K562 (cell line): ENCODE data around the gene HNMT. TPM values are rescaled to one million over a fixed set of nuclear protein-coding genes. Genes with fewer than 3 reads are reported as not detected.

Source experiments
- BRF1 ChIP-seq: IDR thresholded peaks from 3 replicates; pipeline ENCODE4 v1.6.1; 2011; ENCODE audit warnings: borderline replicate concordance, mild to moderate bottlenecking; ENCODE audit not compliant: insufficient read length; ENCODE audit errors: extremely low read depth
- FOXJ2 ChIP-seq: fragments of 200-800 bp; sonication (Bioruptor generic); IDR thresholded peaks from 2 replicates; pipeline ENCODE4 v1.6.1; 2016; ENCODE audit warnings: missing genetic modification characterization, missing compliant biosample characterization
- GATAD2B ChIP-seq: fragments of 450-650 bp; IDR thresholded peaks from 2 replicates; pipeline ENCODE4 v1.6.1; 2017; ENCODE audit warnings: mild to moderate bottlenecking, borderline replicate concordance
- JUND ChIP-seq, 2 experiments: IDR thresholded peaks; 2 replicates in 1 of 2; 3 replicates in 1 of 2; pipeline ENCODE4 v1.6.1; 2011; ENCODE audit warnings: borderline replicate concordance in 2 of 2, low read depth in 2 of 2, low read length in 2 of 2, improper control_type of control experiment in 1 of 2, missing biosample characterization in 1 of 2, missing genetic modification characterization in 1 of 2, missing genetic modification reagents in 1 of 2
- NR2C1 ChIP-seq, 2 experiments: fragments of 450-650 bp; IDR thresholded peaks; 2 replicates each; pipeline ENCODE4 v1.6.1; 2017; ENCODE audit warnings: mild to moderate bottlenecking in 2 of 2, antibody characterized with exemption in 1 of 2, inconsistent platforms in 1 of 2, missing compliant biosample characterization in 1 of 2, missing genetic modification characterization in 1 of 2
- PHF20 ChIP-seq: fragments of 450-650 bp; IDR thresholded peaks from 2 replicates; pipeline ENCODE4 v1.6.1; 2018; ENCODE audit not compliant: partially characterized antibody
- POLR3A ChIP-seq: IDR thresholded peaks from 2 replicates; pipeline ENCODE4 v1.6.1; 2011; ENCODE audit warnings: borderline replicate concordance, mild to moderate bottlenecking, moderate library complexity; ENCODE audit not compliant: insufficient read length, insufficient read depth; ENCODE audit errors: extremely low read depth
- PTTG1 ChIP-seq: fragments of 450-650 bp; IDR thresholded peaks from 2 replicates; pipeline ENCODE4 v1.6.1; 2016; ENCODE audit warnings: low read depth, mild to moderate bottlenecking, missing genetic modification characterization, missing compliant biosample characterization
- SNIP1 ChIP-seq: fragments of 450-650 bp; IDR thresholded peaks from 2 replicates; pipeline ENCODE4 v1.7.1; 2017; ENCODE audit warnings: low read depth, mild to moderate bottlenecking
- SP1 ChIP-seq: sonication (generic); formaldehyde crosslinking; IDR thresholded peaks from 2 replicates; pipeline ENCODE4 v1.8.1; 2022; ENCODE audit warnings: mild to moderate bottlenecking, missing genetic modification reagents
- ZNF133 ChIP-seq: fragments of 250-450 bp; sonication (Bioruptor Pico); IDR thresholded peaks from 2 replicates; pipeline ENCODE4 v1.4.0; 2020; ENCODE audit warnings: mild to moderate bottlenecking
- ZNF146 ChIP-seq: IDR thresholded peaks from one replicate; pipeline ENCODE4 v1.6.1; 2018; ENCODE audit warnings: missing compliant biosample characterization; ENCODE audit not compliant: unreplicated experiment
- ZNF586 ChIP-seq: fragments of 450-650 bp; formaldehyde crosslinking; conservative IDR thresholded peaks from 2 replicates; pipeline ENCODE4 v1.4.0; 2020; ENCODE audit warnings: mild to moderate bottlenecking, moderate library complexity
- polyA plus RNA-seq, 8 experiments: library from polyadenylated mRNA; depleted of rRNA in 4 of 8; stranded (reverse) in 5 of 8; unstranded in 3 of 8; fragments of >200 nt; fragmentation: Nextera tagmentation in 2 of 8; fragmentation: Illumina TruSeq in 1 of 8; extraction: Ambion mirVana in 2 of 8; extraction: Trizol in 1 of 8; gene quantifications; 2 replicates each; pipeline versions ENCODE4 v1.2.1 to v1.2.3, GENCODE V29; 2011 to 2014; ENCODE audit warnings: inconsistent platforms in 1 of 8, missing spikeins in 1 of 8
- total RNA-seq, 7 experiments: library from RNA; depleted of rRNA in 6 of 7; stranded (reverse); fragments of >200 nt in 6 of 7; fragmentation: Illumina TruSeq in 2 of 7; extraction: Trizol in 2 of 7; gene quantifications; 2 replicates each; pipeline versions ENCODE4 v1.2.1 to v1.2.3, GENCODE V29; 2011 to 2021; ENCODE audit warnings: low replicate concordance in 1 of 7
- TF ChIP-seq, protein P1 (sequence below): sonication (generic); formaldehyde crosslinking; IDR thresholded peaks from 2 replicates; pipeline ENCODE4 v1.9.0; 2022; ENCODE audit warnings: mild to moderate bottlenecking, missing genetic modification reagents
- TF ChIP-seq, protein P2 (sequence below): sonication (generic); formaldehyde crosslinking; IDR thresholded peaks from 2 replicates; pipeline ENCODE4 v1.8.0; 2023; ENCODE audit warnings: missing genetic modification reagents, mild to moderate bottlenecking, borderline replicate concordance
- TF ChIP-seq, protein P3 (sequence below): fragments of 450-650 bp; formaldehyde crosslinking; IDR thresholded peaks from 2 replicates; pipeline ENCODE4 v1.4.0; 2022; ENCODE audit warnings: missing genetic modification characterization
- TF ChIP-seq, protein P4 (sequence below): fragments of 450-650 bp; formaldehyde crosslinking; IDR thresholded peaks from 2 replicates; pipeline ENCODE4 v1.4.0; 2020; ENCODE audit warnings: mild to moderate bottlenecking, mixed read lengths

HNMT gene
- total and polyA plus RNA-seq, 9 of the 15 experiments (the other 6 are each of a cell fraction or from before 2014, with no cell fraction given), result 3.1 to 10.9 (median 5.3) TPM

DNA sequence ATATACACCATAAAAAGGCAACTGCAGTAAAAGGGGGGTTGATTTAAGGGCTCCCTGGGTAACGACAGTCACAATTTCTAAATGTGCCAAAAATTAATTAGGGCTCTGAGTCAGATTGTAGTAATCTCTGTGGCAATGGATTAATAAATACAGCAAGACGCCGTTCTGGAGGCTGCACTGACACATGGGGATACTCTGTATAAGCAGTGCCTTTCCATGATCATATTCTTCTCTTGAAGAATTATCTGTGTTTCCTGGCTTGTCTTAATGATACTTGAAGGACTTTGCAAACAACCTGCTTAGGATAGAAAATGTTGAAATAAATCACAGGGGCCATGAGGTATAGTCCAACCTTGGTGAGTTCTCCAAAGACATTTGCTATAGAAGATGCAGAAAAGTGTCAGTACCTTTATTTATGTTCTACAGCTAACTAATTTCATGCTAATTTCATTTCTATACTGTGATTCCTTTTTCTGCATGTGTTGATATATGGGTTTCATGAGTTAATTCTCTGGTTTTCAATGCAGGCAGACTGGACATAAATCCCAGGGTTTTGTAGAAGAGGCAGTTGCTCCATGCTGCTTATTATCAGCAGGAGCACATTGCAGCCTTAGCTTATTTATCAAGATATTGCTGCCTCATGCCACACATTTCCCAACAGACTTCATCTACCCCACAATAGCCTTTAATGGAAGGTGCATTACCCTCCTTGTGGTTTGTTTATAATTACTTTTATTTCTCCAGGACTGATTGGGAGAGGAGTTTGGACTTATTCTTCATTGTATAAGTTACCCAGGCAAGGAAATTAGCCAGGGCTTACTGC, 54.8 kb downstream of the HNMT start (continued):
- TF ChIP-seq, protein P1, sequence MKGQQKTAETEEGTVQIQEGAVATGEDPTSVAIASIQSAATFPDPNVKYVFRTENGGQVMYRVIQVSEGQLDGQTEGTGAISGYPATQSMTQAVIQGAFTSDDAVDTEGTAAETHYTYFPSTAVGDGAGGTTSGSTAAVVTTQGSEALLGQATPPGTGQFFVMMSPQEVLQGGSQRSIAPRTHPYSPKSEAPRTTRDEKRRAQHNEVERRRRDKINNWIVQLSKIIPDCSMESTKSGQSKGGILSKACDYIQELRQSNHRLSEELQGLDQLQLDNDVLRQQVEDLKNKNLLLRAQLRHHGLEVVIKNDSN (CRISPR knock-in tag), result no peak
- TF ChIP-seq, protein P2, sequence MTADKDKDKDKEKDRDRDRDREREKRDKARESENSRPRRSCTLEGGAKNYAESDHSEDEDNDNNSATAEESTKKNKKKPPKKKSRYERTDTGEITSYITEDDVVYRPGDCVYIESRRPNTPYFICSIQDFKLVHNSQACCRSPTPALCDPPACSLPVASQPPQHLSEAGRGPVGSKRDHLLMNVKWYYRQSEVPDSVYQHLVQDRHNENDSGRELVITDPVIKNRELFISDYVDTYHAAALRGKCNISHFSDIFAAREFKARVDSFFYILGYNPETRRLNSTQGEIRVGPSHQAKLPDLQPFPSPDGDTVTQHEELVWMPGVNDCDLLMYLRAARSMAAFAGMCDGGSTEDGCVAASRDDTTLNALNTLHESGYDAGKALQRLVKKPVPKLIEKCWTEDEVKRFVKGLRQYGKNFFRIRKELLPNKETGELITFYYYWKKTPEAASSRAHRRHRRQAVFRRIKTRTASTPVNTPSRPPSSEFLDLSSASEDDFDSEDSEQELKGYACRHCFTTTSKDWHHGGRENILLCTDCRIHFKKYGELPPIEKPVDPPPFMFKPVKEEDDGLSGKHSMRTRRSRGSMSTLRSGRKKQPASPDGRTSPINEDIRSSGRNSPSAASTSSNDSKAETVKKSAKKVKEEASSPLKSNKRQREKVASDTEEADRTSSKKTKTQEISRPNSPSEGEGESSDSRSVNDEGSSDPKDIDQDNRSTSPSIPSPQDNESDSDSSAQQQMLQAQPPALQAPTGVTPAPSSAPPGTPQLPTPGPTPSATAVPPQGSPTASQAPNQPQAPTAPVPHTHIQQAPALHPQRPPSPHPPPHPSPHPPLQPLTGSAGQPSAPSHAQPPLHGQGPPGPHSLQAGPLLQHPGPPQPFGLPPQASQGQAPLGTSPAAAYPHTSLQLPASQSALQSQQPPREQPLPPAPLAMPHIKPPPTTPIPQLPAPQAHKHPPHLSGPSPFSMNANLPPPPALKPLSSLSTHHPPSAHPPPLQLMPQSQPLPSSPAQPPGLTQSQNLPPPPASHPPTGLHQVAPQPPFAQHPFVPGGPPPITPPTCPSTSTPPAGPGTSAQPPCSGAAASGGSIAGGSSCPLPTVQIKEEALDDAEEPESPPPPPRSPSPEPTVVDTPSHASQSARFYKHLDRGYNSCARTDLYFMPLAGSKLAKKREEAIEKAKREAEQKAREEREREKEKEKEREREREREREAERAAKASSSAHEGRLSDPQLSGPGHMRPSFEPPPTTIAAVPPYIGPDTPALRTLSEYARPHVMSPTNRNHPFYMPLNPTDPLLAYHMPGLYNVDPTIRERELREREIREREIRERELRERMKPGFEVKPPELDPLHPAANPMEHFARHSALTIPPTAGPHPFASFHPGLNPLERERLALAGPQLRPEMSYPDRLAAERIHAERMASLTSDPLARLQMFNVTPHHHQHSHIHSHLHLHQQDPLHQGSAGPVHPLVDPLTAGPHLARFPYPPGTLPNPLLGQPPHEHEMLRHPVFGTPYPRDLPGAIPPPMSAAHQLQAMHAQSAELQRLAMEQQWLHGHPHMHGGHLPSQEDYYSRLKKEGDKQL (CRISPR knock-in tag), result no peak
- TF ChIP-seq, protein P3, sequence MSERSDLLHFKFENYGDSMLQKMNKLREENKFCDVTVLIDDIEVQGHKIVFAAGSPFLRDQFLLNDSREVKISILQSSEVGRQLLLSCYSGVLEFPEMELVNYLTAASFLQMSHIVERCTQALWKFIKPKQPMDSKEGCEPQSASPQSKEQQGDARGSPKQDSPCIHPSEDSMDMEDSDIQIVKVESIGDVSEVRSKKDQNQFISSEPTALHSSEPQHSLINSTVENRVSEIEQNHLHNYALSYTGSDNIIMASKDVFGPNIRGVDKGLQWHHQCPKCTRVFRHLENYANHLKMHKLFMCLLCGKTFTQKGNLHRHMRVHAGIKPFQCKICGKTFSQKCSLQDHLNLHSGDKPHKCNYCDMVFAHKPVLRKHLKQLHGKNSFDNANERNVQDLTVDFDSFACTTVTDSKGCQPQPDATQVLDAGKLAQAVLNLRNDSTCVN, result no peak
- TF ChIP-seq SNIP1 (no peak), SP1 (CRISPR knock-in tag) (no peak), POLR3A (no peak), PTTG1 (tag) (no peak), NR2C1 (IDR thresholded peaks at IDR 0.05) (no peak), NR2C1 (tag; IDR thresholded peaks at IDR 0.05) (no peak), BRF1 (no peak), FOXJ2 (tag) (no peak), ZNF133 (CRISPR knock-in tag) (no peak), ZNF146 (no peak), JUND (IDR thresholded peaks at IDR 0.05; ENCODE audit: borderline replicate concordance, low read depth, low read length) (peak; percentile 45; the same call in 1 of the 2 replicates), JUND (tag; IDR thresholded peaks at IDR 0.05; ENCODE audit: borderline replicate concordance, low read depth, low read length) (peak; percentile 50; the same call in 1 of the 3 replicates), PHF20 (no peak), GATAD2B (peak; percentile 50), ZNF586 (CRISPR knock-in tag) (no peak)
- TF ChIP-seq, protein P4, sequence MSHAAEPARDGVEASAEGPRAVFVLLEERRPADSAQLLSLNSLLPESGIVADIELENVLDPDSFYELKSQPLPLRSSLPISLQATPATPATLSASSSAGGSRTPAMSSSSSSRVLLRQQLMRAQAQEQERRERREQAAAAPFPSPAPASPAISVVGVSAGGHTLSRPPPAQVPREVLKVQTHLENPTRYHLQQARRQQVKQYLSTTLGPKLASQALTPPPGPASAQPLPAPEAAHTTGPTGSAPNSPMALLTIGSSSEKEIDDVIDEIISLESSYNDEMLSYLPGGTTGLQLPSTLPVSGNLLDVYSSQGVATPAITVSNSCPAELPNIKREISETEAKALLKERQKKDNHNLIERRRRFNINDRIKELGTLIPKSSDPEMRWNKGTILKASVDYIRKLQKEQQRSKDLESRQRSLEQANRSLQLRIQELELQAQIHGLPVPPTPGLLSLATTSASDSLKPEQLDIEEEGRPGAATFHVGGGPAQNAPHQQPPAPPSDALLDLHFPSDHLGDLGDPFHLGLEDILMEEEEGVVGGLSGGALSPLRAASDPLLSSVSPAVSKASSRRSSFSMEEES, result no peak
